ENCODE results near the gene WASL.

Gene WASL

DNA sequence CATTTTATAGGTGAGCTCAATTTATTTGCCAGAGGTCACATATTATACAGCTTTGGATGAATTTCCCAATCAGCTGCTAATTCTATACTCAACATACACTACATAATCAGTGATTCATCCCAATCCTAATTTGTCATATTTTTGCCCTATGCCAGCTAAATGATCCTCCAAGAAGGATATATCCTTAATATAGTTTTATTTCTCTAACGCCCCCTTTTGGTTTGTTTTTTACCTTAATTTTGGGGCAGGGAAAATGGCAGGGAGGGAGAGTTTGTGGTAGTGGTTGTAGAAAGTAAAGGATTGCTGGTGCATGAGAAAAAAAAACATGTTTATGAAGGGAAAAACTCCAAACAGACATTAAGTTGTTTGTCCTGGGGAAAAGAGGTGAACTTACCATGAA lies 31.9 kb downstream of the WASL start:
- TF ChIP-seq CEBPB (IDR thresholded peaks at IDR 0.05) = no peak
- TF ChIP-seq, protein P1, sequence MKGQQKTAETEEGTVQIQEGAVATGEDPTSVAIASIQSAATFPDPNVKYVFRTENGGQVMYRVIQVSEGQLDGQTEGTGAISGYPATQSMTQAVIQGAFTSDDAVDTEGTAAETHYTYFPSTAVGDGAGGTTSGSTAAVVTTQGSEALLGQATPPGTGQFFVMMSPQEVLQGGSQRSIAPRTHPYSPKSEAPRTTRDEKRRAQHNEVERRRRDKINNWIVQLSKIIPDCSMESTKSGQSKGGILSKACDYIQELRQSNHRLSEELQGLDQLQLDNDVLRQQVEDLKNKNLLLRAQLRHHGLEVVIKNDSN (IDR thresholded peaks at IDR 0.05) = no peak
- no peak for TF ChIP-seq ZBTB7A (IDR thresholded peaks at IDR 0.05; ENCODE audit: low read depth)
- no peak for TF ChIP-seq EP300 (IDR thresholded peaks at IDR 0.05; ENCODE audit: borderline replicate concordance)
- TF ChIP-seq, protein P2, sequence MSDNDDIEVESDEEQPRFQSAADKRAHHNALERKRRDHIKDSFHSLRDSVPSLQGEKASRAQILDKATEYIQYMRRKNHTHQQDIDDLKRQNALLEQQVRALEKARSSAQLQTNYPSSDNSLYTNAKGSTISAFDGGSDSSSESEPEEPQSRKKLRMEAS (IDR thresholded peaks at IDR 0.05) = no peak
- TF ChIP-seq TCF12 (IDR thresholded peaks at IDR 0.05; ENCODE audit: low read depth) = no peak
- TF ChIP-seq FOXM1 (IDR thresholded peaks at IDR 0.05; ENCODE audit: borderline replicate concordance, low read depth) = no peak
- TF ChIP-seq, protein P3, sequence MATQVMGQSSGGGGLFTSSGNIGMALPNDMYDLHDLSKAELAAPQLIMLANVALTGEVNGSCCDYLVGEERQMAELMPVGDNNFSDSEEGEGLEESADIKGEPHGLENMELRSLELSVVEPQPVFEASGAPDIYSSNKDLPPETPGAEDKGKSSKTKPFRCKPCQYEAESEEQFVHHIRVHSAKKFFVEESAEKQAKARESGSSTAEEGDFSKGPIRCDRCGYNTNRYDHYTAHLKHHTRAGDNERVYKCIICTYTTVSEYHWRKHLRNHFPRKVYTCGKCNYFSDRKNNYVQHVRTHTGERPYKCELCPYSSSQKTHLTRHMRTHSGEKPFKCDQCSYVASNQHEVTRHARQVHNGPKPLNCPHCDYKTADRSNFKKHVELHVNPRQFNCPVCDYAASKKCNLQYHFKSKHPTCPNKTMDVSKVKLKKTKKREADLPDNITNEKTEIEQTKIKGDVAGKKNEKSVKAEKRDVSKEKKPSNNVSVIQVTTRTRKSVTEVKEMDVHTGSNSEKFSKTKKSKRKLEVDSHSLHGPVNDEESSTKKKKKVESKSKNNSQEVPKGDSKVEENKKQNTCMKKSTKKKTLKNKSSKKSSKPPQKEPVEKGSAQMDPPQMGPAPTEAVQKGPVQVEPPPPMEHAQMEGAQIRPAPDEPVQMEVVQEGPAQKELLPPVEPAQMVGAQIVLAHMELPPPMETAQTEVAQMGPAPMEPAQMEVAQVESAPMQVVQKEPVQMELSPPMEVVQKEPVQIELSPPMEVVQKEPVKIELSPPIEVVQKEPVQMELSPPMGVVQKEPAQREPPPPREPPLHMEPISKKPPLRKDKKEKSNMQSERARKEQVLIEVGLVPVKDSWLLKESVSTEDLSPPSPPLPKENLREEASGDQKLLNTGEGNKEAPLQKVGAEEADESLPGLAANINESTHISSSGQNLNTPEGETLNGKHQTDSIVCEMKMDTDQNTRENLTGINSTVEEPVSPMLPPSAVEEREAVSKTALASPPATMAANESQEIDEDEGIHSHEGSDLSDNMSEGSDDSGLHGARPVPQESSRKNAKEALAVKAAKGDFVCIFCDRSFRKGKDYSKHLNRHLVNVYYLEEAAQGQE (IDR thresholded peaks at IDR 0.05; ENCODE audit: low read depth) = no peak
- TF ChIP-seq YY1 (IDR thresholded peaks at IDR 0.05; ENCODE audit: low read depth) = no peak
- no peak for TF ChIP-seq RAD21 (IDR thresholded peaks at IDR 0.05; ENCODE audit: low read depth)
- TF ChIP-seq CREB1 (IDR thresholded peaks at IDR 0.05; ENCODE audit: low read depth) = no peak
- TF ChIP-seq TEAD4 (IDR thresholded peaks at IDR 0.05) = no peak
- TF ChIP-seq EGR1 (IDR thresholded peaks at IDR 0.05) = no peak
- TF ChIP-seq TAF1 (IDR thresholded peaks at IDR 0.05; ENCODE audit: low read depth) = no peak
- no peak for TF ChIP-seq NFIC (IDR thresholded peaks at IDR 0.05)

DNA sequence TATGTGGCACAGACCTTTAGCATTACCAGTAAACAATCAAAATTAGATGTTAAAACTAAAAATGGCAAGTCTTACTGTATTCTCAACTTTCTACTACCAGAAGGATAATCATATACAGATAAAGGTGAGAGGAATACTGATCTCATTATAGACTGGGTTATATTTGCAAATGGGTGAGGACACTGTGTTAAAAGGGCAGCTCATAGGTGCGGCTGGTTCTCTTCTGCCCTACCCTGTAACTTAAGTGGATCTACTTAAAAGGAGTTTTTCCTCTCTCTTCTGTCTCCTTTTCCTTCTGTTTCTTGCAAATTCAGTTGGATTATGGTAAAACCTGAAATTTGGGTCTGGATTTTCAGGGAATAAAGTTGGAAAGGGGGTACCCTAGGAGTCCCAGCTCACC lies 33.0 kb downstream of the WASL start:
- TF ChIP-seq ZBTB7A (IDR thresholded peaks at IDR 0.05; ENCODE audit: low read depth) = no peak
- TF ChIP-seq TAF1 (IDR thresholded peaks at IDR 0.05; ENCODE audit: low read depth) = no peak
- no peak for TF ChIP-seq FOXM1 (IDR thresholded peaks at IDR 0.05; ENCODE audit: borderline replicate concordance, low read depth)
- TF ChIP-seq, protein P2 (IDR thresholded peaks at IDR 0.05) = no peak
- TF ChIP-seq EP300 (IDR thresholded peaks at IDR 0.05; ENCODE audit: borderline replicate concordance) = no peak

DNA sequence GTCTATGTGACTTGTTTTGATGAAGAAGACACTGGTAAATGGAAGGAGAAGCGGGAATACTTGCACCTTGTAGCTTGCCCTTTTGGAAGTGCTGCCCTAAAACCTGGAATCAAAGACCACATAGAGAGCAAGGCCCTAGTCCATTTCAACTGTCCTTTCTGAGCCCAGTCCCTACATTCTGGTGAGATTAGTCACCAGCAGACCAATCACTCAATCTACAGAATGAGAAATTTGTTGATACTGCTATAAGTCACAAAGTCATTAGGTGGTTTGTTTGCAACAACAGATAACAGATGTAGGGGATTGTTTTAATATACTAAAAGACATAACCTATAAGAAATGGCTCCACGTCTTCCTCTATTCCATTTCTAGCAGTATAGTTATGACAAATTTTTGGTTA lies 33.6 kb downstream of the WASL start:
- TF ChIP-seq, protein P3 (IDR thresholded peaks at IDR 0.05; ENCODE audit: low read depth) = no peak
- no peak for TF ChIP-seq NFIC (IDR thresholded peaks at IDR 0.05)
- TF ChIP-seq CREB1 (IDR thresholded peaks at IDR 0.05; ENCODE audit: low read depth) = no peak
- no peak for TF ChIP-seq EGR1 (IDR thresholded peaks at IDR 0.05)
- TF ChIP-seq CEBPB (IDR thresholded peaks at IDR 0.05) = no peak
- no peak for TF ChIP-seq RAD21 (IDR thresholded peaks at IDR 0.05; ENCODE audit: low read depth)
- no peak for TF ChIP-seq YY1 (IDR thresholded peaks at IDR 0.05; ENCODE audit: low read depth)
- TF ChIP-seq, protein P1 (IDR thresholded peaks at IDR 0.05) = no peak
- no peak for TF ChIP-seq FOXM1 (IDR thresholded peaks at IDR 0.05; ENCODE audit: borderline replicate concordance, low read depth)
- TF ChIP-seq TCF12 (IDR thresholded peaks at IDR 0.05; ENCODE audit: low read depth) = no peak
- no peak for TF ChIP-seq EP300 (IDR thresholded peaks at IDR 0.05; ENCODE audit: borderline replicate concordance)
- TF ChIP-seq TEAD4 (IDR thresholded peaks at IDR 0.05) = no peak
- no peak for TF ChIP-seq TAF1 (IDR thresholded peaks at IDR 0.05; ENCODE audit: low read depth)
- no peak for TF ChIP-seq ZBTB7A (IDR thresholded peaks at IDR 0.05; ENCODE audit: low read depth)
- TF ChIP-seq, protein P2 (IDR thresholded peaks at IDR 0.05) = no peak

DNA sequence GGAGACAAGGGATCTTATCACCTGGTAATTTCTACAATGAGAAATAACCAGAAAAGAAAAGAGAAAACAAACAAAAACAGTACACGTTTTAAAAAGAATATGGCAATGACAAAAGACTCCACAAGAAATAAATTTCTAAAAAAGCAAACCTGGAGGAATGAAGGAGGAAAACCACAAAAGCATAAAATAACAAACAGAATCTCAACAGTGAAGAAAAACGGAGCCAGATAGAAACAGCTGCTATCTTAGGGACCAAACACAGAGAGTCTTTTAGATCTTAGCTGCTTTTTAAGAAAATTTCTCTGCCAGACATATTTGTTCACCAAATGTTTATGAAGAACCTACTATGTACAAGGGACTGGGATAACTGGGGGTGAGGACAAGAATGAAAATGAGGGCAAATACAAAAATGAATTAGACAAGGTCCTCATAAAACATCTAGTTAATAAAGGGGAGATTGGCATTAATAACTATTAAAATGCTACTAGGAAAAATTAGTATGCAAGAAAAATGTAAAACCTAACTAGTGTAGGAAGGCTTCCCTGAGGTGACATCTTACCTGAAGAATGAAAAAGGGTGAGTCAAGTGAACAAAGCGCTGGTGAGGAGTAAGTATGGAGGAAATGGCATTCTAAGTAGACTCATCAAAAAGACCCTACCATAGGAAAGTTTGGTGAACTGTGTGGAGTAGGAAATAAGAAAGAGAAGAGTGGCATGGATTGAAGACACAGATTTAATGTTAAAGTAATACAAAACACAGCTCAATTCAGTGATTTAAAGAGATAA lies 34.3 kb downstream of the WASL start:
- no peak for TF ChIP-seq CEBPB (IDR thresholded peaks at IDR 0.05)
- TF ChIP-seq TEAD4 (IDR thresholded peaks at IDR 0.05) = no peak
- no peak for TF ChIP-seq CREB1 (IDR thresholded peaks at IDR 0.05; ENCODE audit: low read depth)
- TF ChIP-seq FOXM1 (IDR thresholded peaks at IDR 0.05; ENCODE audit: borderline replicate concordance, low read depth) = no peak
- no peak for TF ChIP-seq ZBTB7A (IDR thresholded peaks at IDR 0.05; ENCODE audit: low read depth)
- TF ChIP-seq RAD21 (IDR thresholded peaks at IDR 0.05; ENCODE audit: low read depth) = no peak
- TF ChIP-seq, protein P3 (IDR thresholded peaks at IDR 0.05; ENCODE audit: low read depth) = no peak
- no peak for TF ChIP-seq EP300 (IDR thresholded peaks at IDR 0.05; ENCODE audit: borderline replicate concordance)
